ENCODE data around the gene NCK2.

DNA sequence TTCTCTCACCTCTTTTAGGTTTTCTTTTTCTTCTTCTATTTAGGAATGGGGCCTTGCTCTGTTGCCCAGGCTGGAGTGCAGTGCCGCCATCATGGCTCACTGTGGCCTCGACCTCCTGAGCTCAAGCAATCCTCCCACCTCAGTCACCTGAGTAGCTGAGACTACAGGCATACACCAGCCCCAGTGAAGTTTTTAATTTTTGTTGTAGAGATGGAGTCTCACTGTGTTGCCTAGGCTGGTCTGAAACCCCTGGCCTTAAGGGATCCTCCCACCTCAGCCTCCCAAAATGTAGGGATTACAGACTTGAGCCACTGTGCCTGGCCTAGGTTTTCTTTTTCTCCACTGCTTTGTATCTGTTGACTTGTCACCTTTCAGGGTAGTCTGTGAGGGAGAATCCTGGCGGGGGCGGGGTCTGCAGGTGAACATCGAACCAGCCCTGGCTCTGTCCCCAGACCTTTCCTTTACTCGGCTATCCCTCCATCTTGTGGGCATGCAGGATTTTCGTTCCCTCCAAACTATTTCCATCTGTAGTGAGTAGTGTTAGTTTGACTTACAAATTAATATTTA lies 21.7 kb downstream of the NCK2 start:
- TF ChIP-seq POLR2A (IDR thresholded peaks at IDR 0.05; ENCODE audit: low read depth): no peak
- TF ChIP-seq, protein P1, sequence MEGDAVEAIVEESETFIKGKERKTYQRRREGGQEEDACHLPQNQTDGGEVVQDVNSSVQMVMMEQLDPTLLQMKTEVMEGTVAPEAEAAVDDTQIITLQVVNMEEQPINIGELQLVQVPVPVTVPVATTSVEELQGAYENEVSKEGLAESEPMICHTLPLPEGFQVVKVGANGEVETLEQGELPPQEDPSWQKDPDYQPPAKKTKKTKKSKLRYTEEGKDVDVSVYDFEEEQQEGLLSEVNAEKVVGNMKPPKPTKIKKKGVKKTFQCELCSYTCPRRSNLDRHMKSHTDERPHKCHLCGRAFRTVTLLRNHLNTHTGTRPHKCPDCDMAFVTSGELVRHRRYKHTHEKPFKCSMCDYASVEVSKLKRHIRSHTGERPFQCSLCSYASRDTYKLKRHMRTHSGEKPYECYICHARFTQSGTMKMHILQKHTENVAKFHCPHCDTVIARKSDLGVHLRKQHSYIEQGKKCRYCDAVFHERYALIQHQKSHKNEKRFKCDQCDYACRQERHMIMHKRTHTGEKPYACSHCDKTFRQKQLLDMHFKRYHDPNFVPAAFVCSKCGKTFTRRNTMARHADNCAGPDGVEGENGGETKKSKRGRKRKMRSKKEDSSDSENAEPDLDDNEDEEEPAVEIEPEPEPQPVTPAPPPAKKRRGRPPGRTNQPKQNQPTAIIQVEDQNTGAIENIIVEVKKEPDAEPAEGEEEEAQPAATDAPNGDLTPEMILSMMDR (IDR thresholded peaks at IDR 0.05): no peak
- no peak for TF ChIP-seq EP300 (IDR thresholded peaks at IDR 0.05)
